ENCODE results near the gene SUSD1.

DNA sequence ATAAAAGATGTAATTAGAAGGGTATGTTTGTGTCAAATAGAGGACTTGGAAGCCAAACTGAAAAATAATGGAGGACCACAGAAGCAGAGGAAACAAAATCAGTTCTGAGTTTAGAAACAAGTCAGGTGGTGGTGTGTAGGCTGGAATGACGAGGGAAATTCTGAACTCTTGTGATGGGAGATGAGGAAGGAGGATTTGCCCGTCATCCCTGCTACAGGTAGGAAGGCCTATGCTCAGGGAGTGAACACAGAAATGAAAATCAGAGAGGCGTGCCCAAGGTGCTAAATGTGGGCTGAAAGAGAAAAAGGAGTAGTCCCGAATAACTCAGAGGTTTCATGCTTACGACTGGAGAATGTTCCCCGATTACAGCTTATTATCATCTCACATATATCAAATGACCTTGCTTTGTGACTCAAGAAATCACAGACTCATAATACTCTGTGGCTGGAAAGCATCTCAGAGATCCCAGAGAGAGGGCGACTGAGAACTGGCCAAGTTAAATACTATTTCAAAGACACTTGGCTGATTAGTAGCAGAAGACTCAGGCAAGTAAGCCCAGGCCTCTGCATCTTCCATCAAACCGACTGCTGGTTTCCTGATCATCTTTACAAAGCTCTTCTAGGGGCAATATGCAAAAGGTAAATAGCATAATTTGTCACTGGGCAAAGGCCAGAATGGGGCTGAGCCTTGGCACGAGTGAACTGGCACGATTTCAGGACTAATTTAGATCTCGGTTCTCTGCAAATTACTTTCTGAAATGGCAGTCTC, 126.0 kb downstream of the SUSD1 start:
- TF ChIP-seq, protein P1, sequence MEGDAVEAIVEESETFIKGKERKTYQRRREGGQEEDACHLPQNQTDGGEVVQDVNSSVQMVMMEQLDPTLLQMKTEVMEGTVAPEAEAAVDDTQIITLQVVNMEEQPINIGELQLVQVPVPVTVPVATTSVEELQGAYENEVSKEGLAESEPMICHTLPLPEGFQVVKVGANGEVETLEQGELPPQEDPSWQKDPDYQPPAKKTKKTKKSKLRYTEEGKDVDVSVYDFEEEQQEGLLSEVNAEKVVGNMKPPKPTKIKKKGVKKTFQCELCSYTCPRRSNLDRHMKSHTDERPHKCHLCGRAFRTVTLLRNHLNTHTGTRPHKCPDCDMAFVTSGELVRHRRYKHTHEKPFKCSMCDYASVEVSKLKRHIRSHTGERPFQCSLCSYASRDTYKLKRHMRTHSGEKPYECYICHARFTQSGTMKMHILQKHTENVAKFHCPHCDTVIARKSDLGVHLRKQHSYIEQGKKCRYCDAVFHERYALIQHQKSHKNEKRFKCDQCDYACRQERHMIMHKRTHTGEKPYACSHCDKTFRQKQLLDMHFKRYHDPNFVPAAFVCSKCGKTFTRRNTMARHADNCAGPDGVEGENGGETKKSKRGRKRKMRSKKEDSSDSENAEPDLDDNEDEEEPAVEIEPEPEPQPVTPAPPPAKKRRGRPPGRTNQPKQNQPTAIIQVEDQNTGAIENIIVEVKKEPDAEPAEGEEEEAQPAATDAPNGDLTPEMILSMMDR (IDR thresholded peaks at IDR 0.05; ENCODE audit: insufficient read depth, low read length, poor library complexity, severe bottlenecking), result no peak
- TF ChIP-seq EZH2phosphoT487 (conservative IDR thresholded peaks at IDR 0.05; ENCODE audit: low read length), result no peak

Measured in SU-DHL-6 (cell line).